Breast epithelium (tissue), 3 donors: Measurements from ENCODE around the gene WDR1.

Source experiments
- CTCF ChIP-seq, 3 donors: fragments of 450-650 bp; IDR thresholded peaks; one replicate each; pipeline ENCODE4 v1.5.1; 2016 to 2017; ENCODE audit warnings: antibody characterized with exemption in 3 of 3, mild to moderate bottlenecking in 3 of 3, moderate library complexity in 3 of 3
- POLR2A ChIP-seq: fragments of 450-650 bp; IDR thresholded peaks from one replicate; pipeline ENCODE4 v1.6.1; 2016; ENCODE audit warnings: antibody characterized with exemption, mild to moderate bottlenecking, moderate library complexity
- POLR2AphosphoS5 ChIP-seq, 3 donors: sonication (generic); formaldehyde crosslinking; IDR thresholded peaks; one replicate each; pipeline ENCODE4 v1.6.1; 2017; ENCODE audit warnings: antibody characterized with exemption in 3 of 3

- TF ChIP-seq CTCF (IDR thresholded peaks at IDR 0.05) (no peak), POLR2AphosphoS5 (IDR thresholded peaks at IDR 0.05) (no peak), POLR2A (no peak)
These were observed 83.3 kb downstream of the WDR1 start for GRCh38 chr4:10033191-10033881.
